ENCODE data around the gene PGLYRP3. TPM values are rescaled to one million over a fixed set of nuclear protein-coding genes. Genes with fewer than 3 reads are reported as not detected.

PGLYRP3 gene
- total and polyA plus RNA-seq, 2 experiments from 2014 or later: not detected

DNA sequence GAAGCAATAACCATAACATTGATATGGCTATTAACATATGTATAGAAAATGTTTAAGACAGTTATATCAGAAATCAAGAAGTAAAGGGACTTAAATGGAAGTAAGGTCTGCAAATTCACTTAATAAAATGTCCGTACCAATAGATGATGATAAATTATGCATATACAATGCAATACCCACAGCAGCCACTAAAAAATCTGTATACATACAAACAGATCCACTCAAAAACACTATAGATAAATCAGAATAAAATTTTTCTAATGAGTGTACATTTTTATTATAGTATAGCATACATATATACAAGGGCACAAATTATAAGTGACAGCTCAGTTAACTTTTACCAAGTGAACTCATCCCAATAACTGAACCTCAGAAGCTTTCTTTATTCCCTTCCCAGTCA is 47.3 kb downstream of the PGLYRP3 start (continued):
- TF ChIP-seq NANOG (IDR thresholded peaks at IDR 0.05; ENCODE audit: borderline replicate concordance): no peak
- TF ChIP-seq EZH2 (IDR thresholded peaks at IDR 0.05; ENCODE audit: low read depth, unreplicated experiment): no peak
- no peak for TF ChIP-seq POLR2AphosphoS5 (IDR thresholded peaks at IDR 0.05; ENCODE audit: low read depth)
- TF ChIP-seq EZH2phosphoT487 (IDR thresholded peaks at IDR 0.05; ENCODE audit: unreplicated experiment): no peak

GRCh38 chr1:153262462-153263157 is 50.1 kb downstream of the PGLYRP3 start:
- ATAC-seq: no peak
- H3K27me3 ChIP-seq (ENCODE audit: insufficient read depth): peaks cover 70% of the 10 kb centered on the region

GRCh38 chr1:153262070-153262366 is 50.7 kb downstream of the PGLYRP3 start:
- Histone ChIP-seq H2AFZ (peak overlapping the region; percentile 100), H3K36me3 (ENCODE audit: insufficient read depth) (no peaks in the 10 kb centered on the region), H3K9me2 (ENCODE audit: insufficient read depth) (no peaks in the 10 kb centered on the region), H3K27me3 (ENCODE audit: insufficient read depth) (peaks cover 70% of the 10 kb centered on the region), H3K4me3 (peak overlapping the region; percentile 63), H3K4me1 (ENCODE audit: insufficient read depth) (peaks cover 16% of the 10 kb centered on the region), H3K27ac (ENCODE audit: low read depth) (no peak overlapping the region), H3K79me2 (replicated peaks; ENCODE audit: insufficient read depth) (no peaks in the 10 kb centered on the region), H3F3A (replicated peaks; ENCODE audit: low read depth) (peaks cover 12% of the 10 kb centered on the region), H4K20me1 (replicated peaks; ENCODE audit: insufficient read depth) (0 out of 2 replicates have a peak, but pooled peaks cover 3% of the 10 kb centered on the region), H3K4me2 (peak overlapping the region; percentile 85)
- peak; percentile 4 for DNase-seq (ENCODE audit: low spot score)
- Mint-ChIP-seq H3K9me3 (no peaks in the 10 kb centered on the region; the same call in 2 of the 3 replicates), H3K27me3 (ENCODE audit: insufficient read depth, low read depth, poor library complexity) (peaks cover 39% of the 10 kb centered on the region), H3K4me1 (peaks cover 19% of the 10 kb centered on the region), H3K4me3 (peak overlapping the region; percentile 72), H3K36me3 (ENCODE audit: low read depth) (no peaks in the 10 kb centered on the region; the same call in 2 of the 3 replicates), H3K27ac (no peak overlapping the region)
- no peak for TF ChIP-seq NANOG (IDR thresholded peaks at IDR 0.05; ENCODE audit: borderline replicate concordance)
- TF ChIP-seq EZH2phosphoT487 (IDR thresholded peaks at IDR 0.05; ENCODE audit: unreplicated experiment): no peak
- TF ChIP-seq, protein P1, sequence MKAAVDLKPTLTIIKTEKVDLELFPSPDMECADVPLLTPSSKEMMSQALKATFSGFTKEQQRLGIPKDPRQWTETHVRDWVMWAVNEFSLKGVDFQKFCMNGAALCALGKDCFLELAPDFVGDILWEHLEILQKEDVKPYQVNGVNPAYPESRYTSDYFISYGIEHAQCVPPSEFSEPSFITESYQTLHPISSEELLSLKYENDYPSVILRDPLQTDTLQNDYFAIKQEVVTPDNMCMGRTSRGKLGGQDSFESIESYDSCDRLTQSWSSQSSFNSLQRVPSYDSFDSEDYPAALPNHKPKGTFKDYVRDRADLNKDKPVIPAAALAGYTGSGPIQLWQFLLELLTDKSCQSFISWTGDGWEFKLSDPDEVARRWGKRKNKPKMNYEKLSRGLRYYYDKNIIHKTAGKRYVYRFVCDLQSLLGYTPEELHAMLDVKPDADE (IDR thresholded peaks at IDR 0.05): no peak
- TF ChIP-seq ZNF114 (CRISPR knock-in tag; IDR thresholded peaks at IDR 0.05): no peak
- ATAC-seq: no peak

More at GRCh38 chr1:153262462-153263157, 50.1 kb downstream of the PGLYRP3 start:
- peaks cover 19% of the 10 kb centered on the region for H3K4me1 Mint-ChIP-seq
- Histone ChIP-seq H3K36me3 (ENCODE audit: insufficient read depth) (no peaks in the 10 kb centered on the region), H3F3A (replicated peaks; ENCODE audit: low read depth) (peaks cover 12% of the 10 kb centered on the region), H3K4me1 (ENCODE audit: insufficient read depth) (peaks cover 16% of the 10 kb centered on the region), H3K9me2 (ENCODE audit: insufficient read depth) (no peaks in the 10 kb centered on the region), H3K27ac (ENCODE audit: low read depth) (no peak overlapping the region), H4K20me1 (replicated peaks; ENCODE audit: insufficient read depth) (0 out of 2 replicates have a peak, but pooled peaks cover 3% of the 10 kb centered on the region), H3K79me2 (replicated peaks; ENCODE audit: insufficient read depth) (no peaks in the 10 kb centered on the region), H2AFZ (peak overlapping the region; percentile 100), H3K4me3 (peak overlapping the region; percentile 63), H3K4me2 (peak overlapping the region; percentile 85)
- H3K27ac Mint-ChIP-seq: no peak overlapping the region
- DNase-seq (ENCODE audit: low spot score): no peak
- no peaks in the 10 kb centered on the region; the same call in 2 of the 3 replicates for H3K9me3 Mint-ChIP-seq
- H3K4me3 Mint-ChIP-seq: peak overlapping the region; percentile 72
- H3K36me3 Mint-ChIP-seq (ENCODE audit: low read depth): no peaks in the 10 kb centered on the region; the same call in 2 of the 3 replicates
- peaks cover 39% of the 10 kb centered on the region for H3K27me3 Mint-ChIP-seq (ENCODE audit: insufficient read depth, low read depth, poor library complexity)
- peak; percentile 6 for TF ChIP-seq EZH2 (IDR thresholded peaks at IDR 0.05; ENCODE audit: low read depth, unreplicated experiment)
- TF ChIP-seq STAT1 (IDR thresholded peaks at IDR 0.05; ENCODE audit: unreplicated experiment): no peak
